Hypothalamus (tissue), 51 donors: ENCODE measurements around the gene PRPH2.
A peak's percentile ranks its signal among the peaks of the same experiment; 100 is the strongest.
"Not testable (repeated sequence)": the region's sequence is repeated elsewhere in the genome, so short reads cannot be mapped to it uniquely, and the experiment has no call there.

Source experiments
- DNase-seq, 51 donors: peaks; one replicate each; lab custom pipeline; 2025; lab: John Stamatoyannopoulos, UW

Gene PRPH2

GRCh38 chr6:42704251-42704936 is 18.0 kb downstream of the PRPH2 start:
- peak in 6 of 51 donors; percentile 4 to 28 (median 12) for DNase-seq

GRCh38 chr6:42702786-42703185 is 19.6 kb downstream of the PRPH2 start:
- not testable (repeated sequence) for DNase-seq

DNA sequence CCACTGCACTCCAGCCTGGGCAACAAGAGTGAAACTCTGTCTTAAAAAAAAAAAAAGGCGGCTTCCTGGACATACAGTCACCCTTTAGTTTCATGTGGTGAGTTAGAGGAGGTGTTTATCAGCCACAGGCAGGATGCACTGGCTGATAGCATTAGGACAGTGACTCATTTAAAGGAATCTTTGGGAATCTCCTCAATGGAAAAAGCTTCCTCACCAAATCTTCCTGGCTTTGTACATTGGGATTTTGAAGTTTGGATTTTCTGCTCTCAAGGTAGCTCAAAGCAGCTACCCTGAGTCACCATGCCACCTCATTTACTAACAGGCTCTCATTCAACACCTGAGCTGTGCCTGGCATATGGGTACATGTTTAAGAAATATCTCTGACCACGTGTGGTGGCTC is 20.2 kb downstream of the PRPH2 start:
- DNase-seq, result no peak

- no peak for DNase-seq
Measured at GRCh38 chr6:42698217-42698616, 24.2 kb downstream of the PRPH2 start.

DNA sequence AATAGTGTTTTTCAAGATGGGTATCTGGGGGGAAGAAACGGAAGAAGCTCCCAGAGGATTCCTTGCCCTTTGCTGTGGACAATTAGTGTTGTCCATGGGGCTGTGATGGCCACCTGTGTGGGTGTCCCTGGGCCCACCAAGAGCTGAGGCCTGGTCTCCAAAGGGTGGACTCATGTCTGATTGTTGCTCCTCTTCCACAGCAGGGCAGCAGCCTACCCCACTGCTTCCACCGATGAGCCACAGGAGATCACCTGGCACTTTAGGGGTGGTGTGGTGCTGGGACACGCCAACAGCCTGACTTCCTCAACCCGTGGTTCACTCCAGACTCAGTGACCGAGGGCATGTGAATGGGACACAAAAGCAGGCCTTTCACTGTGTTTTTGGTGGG is 25.1 kb downstream of the PRPH2 start:
- DNase-seq, result no peak

DNA sequence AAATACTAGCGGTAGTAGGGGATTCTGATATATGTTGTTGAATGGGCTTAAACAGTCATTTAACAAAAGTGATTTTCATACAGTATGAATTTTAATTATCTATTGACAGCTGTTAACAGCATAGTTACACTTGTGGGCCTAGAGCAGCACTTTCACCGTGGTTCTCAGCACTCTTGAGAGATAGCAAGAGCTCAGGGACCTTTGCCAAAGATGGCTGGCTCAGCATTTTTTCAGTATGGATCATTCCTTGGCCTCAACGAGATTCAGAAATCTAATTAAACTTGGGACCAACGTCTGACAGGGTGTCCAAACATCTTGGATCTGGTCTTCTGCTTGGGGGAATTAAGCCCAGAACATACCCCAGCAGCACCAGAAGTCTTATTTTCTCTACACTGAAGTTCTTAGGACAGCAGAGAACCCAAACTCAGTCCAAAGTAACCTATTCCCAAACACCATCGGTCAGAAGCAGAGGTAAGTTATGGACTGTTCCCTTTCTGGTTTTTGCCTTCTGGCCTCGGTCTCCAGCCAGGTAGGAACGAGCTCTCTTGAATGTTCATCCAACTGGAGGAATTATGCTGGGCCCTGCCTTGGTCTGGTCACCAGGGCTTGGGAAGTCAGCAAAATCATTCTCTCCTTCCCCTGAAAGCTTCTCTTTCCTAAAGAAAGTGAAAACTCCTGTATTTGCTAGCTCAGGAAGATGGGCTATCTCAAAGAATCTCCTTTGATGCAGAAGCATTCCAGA is 25.7 kb downstream of the PRPH2 start:
- no peak for DNase-seq

- no peak for DNase-seq
Measured at GRCh38 chr6:42694586-42694985, 27.8 kb downstream of the PRPH2 start.

GRCh38 chr6:42693725-42694323 is 28.6 kb downstream of the PRPH2 start:
- no peak for DNase-seq

- DNase-seq, result peak in 1 of 51 donors; percentile 30
Measured at GRCh38 chr6:42692137-42692911, 30.1 kb downstream of the PRPH2 start.

DNA sequence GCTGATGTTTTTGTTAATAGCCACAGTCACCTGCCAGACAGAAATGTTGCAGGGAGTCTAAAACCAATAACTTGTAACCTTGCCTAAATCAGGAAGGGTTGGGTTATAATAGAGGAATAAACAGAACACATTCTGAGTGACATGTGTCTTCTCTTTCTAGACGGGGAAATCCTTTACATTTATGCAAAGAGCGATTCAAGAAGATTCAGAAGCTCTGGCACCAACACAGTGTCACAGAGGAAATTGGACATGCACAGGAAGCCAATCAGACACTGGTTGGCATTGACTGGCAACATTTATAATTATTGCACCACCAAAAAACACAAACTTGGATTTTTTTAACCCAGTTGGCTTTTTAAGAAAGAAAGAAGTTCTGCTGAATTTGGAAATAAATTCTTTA is 31.5 kb downstream of the PRPH2 start:
- DNase-seq, result no peak

DNA sequence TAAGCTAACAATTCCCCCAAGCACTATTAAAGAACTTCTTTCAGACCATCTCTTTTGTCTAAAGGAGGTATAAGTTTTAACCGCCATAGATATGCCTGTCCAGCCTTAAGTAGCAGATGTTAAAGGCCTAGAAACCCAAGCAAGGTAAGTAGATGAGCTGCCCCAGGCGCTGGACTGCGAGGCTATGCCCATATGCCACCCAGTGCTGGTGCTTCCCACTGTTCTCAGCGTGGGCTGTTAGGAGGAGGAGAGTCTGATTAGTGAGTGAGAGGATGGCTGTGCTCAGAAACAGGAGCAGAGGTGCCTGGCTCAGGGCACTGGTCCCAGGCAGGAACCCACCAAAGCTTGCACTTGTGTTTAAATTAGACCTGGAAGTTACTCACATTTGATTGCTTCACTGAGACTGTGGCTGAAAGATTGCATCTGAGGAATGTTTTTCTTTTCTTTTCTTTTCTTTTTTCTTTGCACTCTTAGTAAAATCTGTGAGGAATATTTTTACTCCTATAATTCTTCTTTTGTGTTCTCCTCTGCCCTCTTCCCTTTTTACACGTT is 32.2 kb downstream of the PRPH2 start:
- no peak for DNase-seq

DNA sequence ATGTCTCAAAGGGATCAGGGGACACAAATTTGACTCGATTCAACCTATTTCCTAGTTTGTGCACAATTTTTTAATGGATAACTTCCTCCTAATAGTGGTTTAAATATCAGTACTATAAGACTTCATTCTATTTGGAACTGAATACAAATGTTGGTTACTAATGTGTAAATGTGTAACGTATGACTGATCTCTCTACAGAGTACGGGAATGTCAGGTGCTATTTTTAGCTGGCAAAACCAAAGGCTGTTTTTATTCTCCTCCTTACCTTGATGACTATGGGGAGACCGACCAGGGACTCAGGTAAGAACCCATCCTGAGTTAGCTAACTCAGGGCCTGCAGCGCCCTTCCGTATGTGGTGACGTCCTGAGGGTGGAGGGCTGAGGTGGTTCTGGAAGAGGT is 33.0 kb downstream of the PRPH2 start:
- no peak for DNase-seq

DNA sequence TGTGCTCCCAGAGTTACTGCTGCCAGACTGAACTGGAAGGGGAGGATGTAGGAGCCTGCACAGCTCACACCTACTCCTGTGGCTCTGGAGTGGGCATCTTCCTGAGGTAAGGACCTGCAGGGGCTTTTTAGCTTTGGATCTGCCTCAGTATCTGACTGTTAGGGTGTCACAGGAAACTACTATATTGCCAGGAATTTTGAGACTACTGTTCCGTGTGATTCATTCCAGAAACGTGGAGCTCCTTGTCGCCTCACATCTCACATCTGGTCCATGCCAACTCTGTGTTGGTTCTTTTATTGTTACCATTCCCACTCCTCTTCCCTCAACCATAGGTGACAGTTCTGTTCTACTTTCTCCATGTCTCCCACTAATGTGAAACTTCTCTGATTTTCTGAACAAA is 34.1 kb downstream of the PRPH2 start:
- no peak for DNase-seq

DNA sequence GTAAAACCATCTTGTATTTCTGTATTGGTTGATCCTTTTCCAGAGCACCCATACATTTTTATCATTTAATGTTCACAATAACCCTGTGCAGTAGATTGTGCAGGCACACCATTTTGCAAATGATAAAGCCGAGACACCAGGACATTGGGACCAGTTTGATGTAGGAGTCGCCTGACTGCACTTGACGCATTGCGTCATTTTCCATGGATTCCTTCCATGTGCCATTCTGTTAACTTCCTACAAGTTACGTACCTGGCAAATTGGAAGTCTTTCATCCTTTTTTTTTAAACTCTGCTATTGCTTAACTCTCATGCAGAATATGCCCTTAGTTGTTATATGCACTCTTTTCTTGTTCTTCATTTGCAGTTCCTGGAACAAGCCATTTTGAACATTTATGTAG is 43.0 kb downstream of the PRPH2 start:
- no peak for DNase-seq

DNA sequence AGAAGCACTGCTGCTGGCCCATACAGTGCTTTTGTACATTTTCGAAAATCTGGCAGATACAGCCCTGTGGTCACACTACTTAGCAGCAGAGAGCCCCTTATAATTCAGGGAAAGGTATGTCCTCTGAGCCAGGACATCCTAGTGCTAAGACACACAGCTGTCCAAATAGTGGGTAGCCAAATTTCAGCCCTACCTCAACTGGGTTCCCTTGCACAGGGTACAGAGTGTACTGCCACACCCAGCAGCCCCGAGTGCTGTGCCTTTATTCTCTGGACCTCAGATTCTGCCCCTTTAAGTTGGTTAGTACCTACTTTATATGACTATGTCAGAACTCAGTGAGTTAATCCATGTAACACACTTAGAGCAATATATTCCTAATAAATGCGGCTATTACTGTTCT is 47.6 kb downstream of the PRPH2 start:
- DNase-seq, result no peak

GRCh38 chr6:42674368-42674767 is 48.0 kb downstream of the PRPH2 start:
- not testable (repeated sequence) for DNase-seq

DNA sequence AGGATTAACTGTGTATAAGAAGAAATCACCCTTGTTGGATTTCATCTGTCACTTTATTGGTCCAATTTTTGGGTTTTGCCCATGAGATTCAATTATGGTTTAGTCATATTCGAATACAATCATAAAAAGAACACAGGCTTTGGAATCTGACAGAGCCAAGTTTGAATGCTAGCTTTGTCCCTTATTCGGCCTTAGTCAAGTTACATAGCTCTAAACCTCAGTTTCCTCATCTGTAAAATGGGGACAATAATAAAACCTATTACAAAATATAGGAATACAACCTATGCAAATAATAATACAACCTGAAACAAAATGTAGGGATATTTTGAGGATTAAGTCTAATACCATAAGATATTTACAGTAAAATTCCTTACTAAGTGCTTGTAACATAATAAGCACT is 57.7 kb downstream of the PRPH2 start:
- DNase-seq, result no peak

- peak in 47 of 51 donors; percentile 2 to 84 (median 46) for DNase-seq
Measured at GRCh38 chr6:42661540-42662153, 60.8 kb downstream of the PRPH2 start.

DNA sequence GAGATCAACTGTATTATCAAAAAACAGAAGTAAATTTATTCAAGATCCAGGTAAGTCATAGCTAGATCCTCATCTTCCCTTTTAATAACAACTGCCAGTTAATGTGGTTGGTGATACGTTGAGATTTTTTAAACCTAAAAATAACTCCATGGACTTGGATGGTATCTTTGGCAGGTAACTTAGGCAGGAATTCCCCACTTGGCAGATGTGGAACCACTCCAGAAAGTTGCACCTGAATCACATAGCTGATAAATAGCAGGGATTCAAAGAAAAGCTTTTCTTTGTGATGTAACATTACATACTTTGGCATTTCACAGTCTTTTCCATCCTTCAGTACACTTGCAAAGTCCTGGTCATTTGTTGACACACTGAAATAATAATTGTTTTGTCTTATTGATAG is 62.6 kb downstream of the PRPH2 start:
- DNase-seq, result no peak

GRCh38 chr6:42653851-42654250 is 68.5 kb downstream of the PRPH2 start:
- DNase-seq, result no peak
